ENCODE data around the gene POTEI.
"Not testable (repeated sequence)": the region's sequence is repeated elsewhere in the genome, so short reads cannot be mapped to it uniquely, and the experiment has no call there.

Gene POTEI

GRCh38 chr2:130491073-130491472 lies 18.1 kb downstream of the POTEI start:
- not testable (repeated sequence) for H3K4me3 ChIP-seq (ENCODE audit: low read depth, low read length)

- not testable (repeated sequence) for H3K4me3 ChIP-seq (ENCODE audit: low read depth, low read length)
Measured at GRCh38 chr2:130455413-130455812, 53.7 kb downstream of the POTEI start.

GRCh38 chr2:130454712-130455083 lies 54.4 kb downstream of the POTEI start:
- H3K4me3 ChIP-seq (ENCODE audit: low read depth, low read length), result not testable (repeated sequence)

- H3K4me3 ChIP-seq (ENCODE audit: low read depth, low read length), result not testable (repeated sequence)
Measured at GRCh38 chr2:130453955-130454711, 55.0 kb downstream of the POTEI start.

- H3K4me3 ChIP-seq (ENCODE audit: low read depth, low read length), result not testable (repeated sequence)
Measured at GRCh38 chr2:130452897-130453296, 56.2 kb downstream of the POTEI start.

- H3K4me3 ChIP-seq (ENCODE audit: low read depth, low read length), result not testable (repeated sequence)
Measured at GRCh38 chr2:130451823-130452222, 57.3 kb downstream of the POTEI start.

- H3K4me3 ChIP-seq (ENCODE audit: low read depth, low read length), result not testable (repeated sequence)
Measured at GRCh38 chr2:130451278-130451677, 57.9 kb downstream of the POTEI start.

GRCh38 chr2:130450366-130450765 lies 58.8 kb downstream of the POTEI start:
- H3K4me3 ChIP-seq (ENCODE audit: low read depth, low read length), result not testable (repeated sequence)

- H3K4me3 ChIP-seq (ENCODE audit: low read depth, low read length), result not testable (repeated sequence)
Measured at GRCh38 chr2:130427631-130428030, 81.5 kb downstream of the POTEI start.

GRCh38 chr2:130418845-130419244 lies 90.3 kb downstream of the POTEI start:
- not testable (repeated sequence) for H3K4me3 ChIP-seq (ENCODE audit: low read depth, low read length)

- H3K4me3 ChIP-seq (ENCODE audit: low read depth, low read length), result not testable (repeated sequence)
Measured at GRCh38 chr2:130416693-130417092, 92.4 kb downstream of the POTEI start.

Measured in WI38 (cell line).